ENCODE measurements around the gene MUC3A. TPM values are rescaled to one million over a fixed set of nuclear protein-coding genes. Genes with fewer than 3 reads are reported as not detected.
A peak's percentile ranks its signal among the peaks of the same experiment; 100 is the strongest.

Gene MUC3A
- total and polyA plus RNA-seq, 4 donors: 0.25 to 2.9 (median 0.87) TPM

- Histone ChIP-seq H3K36me3 (ENCODE audit: control insufficient read depth in 4 of 4, insufficient read depth in 3 of 4, low read depth in 1 of 4, low read length in 3 of 4) (peaks cover 0 to 3% (median under 1%) of the 10 kb centered on the region in 4 donors), H3K9ac (ENCODE audit: low read depth in 1 of 2, low read length in 2 of 2) (no peak overlapping the region), H3K9me3 (ENCODE audit: control insufficient read depth in 4 of 4, low read length in 3 of 4) (no peaks in the 10 kb centered on the region), H3K4me1 (ENCODE audit: control insufficient read depth in 4 of 4, insufficient read depth in 4 of 4, low read length in 3 of 4) (peaks cover 2 to 9% (median 6%) of the 10 kb centered on the region in 4 donors), H3K27ac (ENCODE audit: low read depth in 1 of 2, low read length in 2 of 2) (no peak overlapping the region), H3K4me3 (ENCODE audit: low read depth in 1 of 3, low read length in 3 of 3) (no peak overlapping the region), H3K27me3 (ENCODE audit: control insufficient read depth in 4 of 4, insufficient read depth in 4 of 4, low read length in 3 of 4) (peaks cover 2 to 14% (median 3%) of the 10 kb centered on the region in 4 donors)
- WGBS: 62% methylated on average over 7 of the region's 7 CpGs
- TF ChIP-seq TAF1 (conservative IDR thresholded peaks at IDR 0.05): no peak
- no peak for TF ChIP-seq CTCF (IDR thresholded peaks at IDR 0.05; ENCODE audit: low read depth, low read length, missing input control)
- no peak for TF ChIP-seq REST (IDR thresholded peaks at IDR 0.05)
- no peak for TF ChIP-seq FOXA1 (IDR thresholded peaks at IDR 0.05)
- no peak for DNase-seq (ENCODE audit: low spot score)
Observed at GRCh38 chr7:100964630-100965029, 15.3 kb downstream of the MUC3A start.

GRCh38 chr7:100965045-100965722, 15.8 kb downstream of the MUC3A start:
- H3K4me3 ChIP-seq (ENCODE audit: low read depth in 1 of 3, low read length in 3 of 3): peak overlapping the region in 1 of 3 donors; percentile 36
- TF ChIP-seq JUND (IDR thresholded peaks at IDR 0.05): no peak
- no peak for TF ChIP-seq ATF3 (IDR thresholded peaks at IDR 0.05)
- 52% methylated on average over 25 of the region's 25 CpGs for WGBS

GRCh38 chr7:100965723-100966541, 16.6 kb downstream of the MUC3A start:
- H3K9ac ChIP-seq (ENCODE audit: low read depth in 1 of 2, low read length in 2 of 2): no peak overlapping the region
- H3K36me3 ChIP-seq (ENCODE audit: control insufficient read depth in 4 of 4, insufficient read depth in 3 of 4, low read depth in 1 of 4, low read length in 3 of 4): peaks cover 0 to 2% (median 0%) of the 10 kb centered on the region in 4 donors
- 20% methylated on average over 58 of the region's 58 CpGs for WGBS
- H3K27ac ChIP-seq (ENCODE audit: low read depth in 1 of 2, low read length in 2 of 2): no peak overlapping the region
- DNase-seq (ENCODE audit: low spot score): peak; percentile 86
- peak overlapping the region in 1 of 3 donors; percentile 36 for H3K4me3 ChIP-seq (ENCODE audit: low read depth in 1 of 3, low read length in 3 of 3)
- peaks cover 2 to 14% (median 3%) of the 10 kb centered on the region in 4 donors for H3K27me3 ChIP-seq (ENCODE audit: control insufficient read depth in 4 of 4, insufficient read depth in 4 of 4, low read length in 3 of 4)
- TF ChIP-seq ZBTB33 (IDR thresholded peaks at IDR 0.05) (no peak), HNF4A (conservative IDR thresholded peaks at IDR 0.05) (peak in 1 of 2 donors; percentile 22), HNF4G (IDR thresholded peaks at IDR 0.05) (no peak), CTCF (IDR thresholded peaks at IDR 0.05; ENCODE audit: low read depth, low read length, missing input control) (peak; percentile 65), EGR1 (IDR thresholded peaks at IDR 0.05; ENCODE audit: low read depth in 2 of 2) (peak in 1 of 2 donors; percentile 52), RAD21 (IDR thresholded peaks at IDR 0.05) (peak in 1 of 2 donors; percentile 75)
- no peaks in the 10 kb centered on the region for H3K9me3 ChIP-seq (ENCODE audit: control insufficient read depth in 4 of 4, low read length in 3 of 4)
- peaks cover 2 to 9% (median 6%) of the 10 kb centered on the region in 4 donors for H3K4me1 ChIP-seq (ENCODE audit: control insufficient read depth in 4 of 4, insufficient read depth in 4 of 4, low read length in 3 of 4)

More at GRCh38 chr7:100965045-100965722, 15.8 kb downstream of the MUC3A start:
- H3K9me3 ChIP-seq (ENCODE audit: control insufficient read depth in 4 of 4, low read length in 3 of 4): no peaks in the 10 kb centered on the region
- no peak for DNase-seq (ENCODE audit: low spot score)
- H3K36me3 ChIP-seq (ENCODE audit: control insufficient read depth in 4 of 4, insufficient read depth in 3 of 4, low read depth in 1 of 4, low read length in 3 of 4): peaks cover 0 to 2% (median 0%) of the 10 kb centered on the region in 4 donors
- H3K4me1 ChIP-seq (ENCODE audit: control insufficient read depth in 4 of 4, insufficient read depth in 4 of 4, low read length in 3 of 4): peaks cover 2 to 9% (median 6%) of the 10 kb centered on the region in 4 donors
- peaks cover 2 to 14% (median 3%) of the 10 kb centered on the region in 4 donors for H3K27me3 ChIP-seq (ENCODE audit: control insufficient read depth in 4 of 4, insufficient read depth in 4 of 4, low read length in 3 of 4)
- H3K27ac ChIP-seq (ENCODE audit: low read depth in 1 of 2, low read length in 2 of 2): no peak overlapping the region
- no peak overlapping the region for H3K9ac ChIP-seq (ENCODE audit: low read depth in 1 of 2, low read length in 2 of 2)
